ENCODE data around the gene SPAG6.
A peak's percentile ranks its signal among the peaks of the same experiment; 100 is the strongest.
"Not testable (repeated sequence)": the region's sequence is repeated elsewhere in the genome, so short reads cannot be mapped to it uniquely, and the experiment has no call there.

The SPAG6 gene

DNA sequence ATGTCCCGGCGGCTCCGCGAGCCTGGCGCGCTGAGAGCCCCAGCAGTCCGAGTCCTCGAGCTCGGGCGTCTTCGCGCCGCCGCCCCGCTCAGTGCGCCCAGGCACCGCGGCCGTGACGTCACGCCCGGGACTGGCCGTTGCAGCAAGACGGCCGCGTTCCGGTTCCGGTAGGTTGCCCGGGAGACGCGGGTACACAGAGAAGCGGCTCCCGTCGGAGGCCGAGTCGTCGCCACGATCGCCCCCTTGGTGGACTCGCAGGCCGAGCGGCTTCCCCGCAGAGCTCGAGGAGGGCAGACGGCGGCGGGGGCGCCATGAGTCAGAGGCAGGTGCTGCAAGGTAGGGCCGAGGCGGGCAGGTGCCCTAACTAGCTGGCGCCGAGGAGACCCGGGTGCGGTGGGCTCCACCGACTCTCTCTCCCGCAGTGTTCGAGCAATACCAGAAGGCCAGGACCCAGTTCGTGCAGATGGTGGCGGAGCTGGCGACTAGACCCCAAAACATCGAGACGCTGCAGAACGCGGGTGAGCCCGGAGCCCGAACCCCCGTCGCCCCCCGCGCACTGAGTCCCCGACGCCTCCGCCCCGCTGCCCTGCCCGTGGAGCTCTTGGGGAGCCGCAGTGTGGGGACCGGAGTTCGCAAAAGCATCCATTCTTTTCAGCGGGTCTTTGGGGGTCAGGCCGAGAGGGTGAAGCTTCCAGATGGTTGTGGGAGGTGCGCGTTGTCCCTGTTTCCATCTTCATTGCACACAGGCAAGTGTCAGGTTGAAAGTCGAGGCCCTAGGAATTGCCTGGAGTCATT is at the start of gene SPAG6:
TSS of gene SPAG6 (plus strand) at position 196 of the 795 bp plus-strand sequence. CDS start at position 312, 116 bp downstream.
- Mint-ChIP-seq H3K9me3 (peaks cover 11% of the 10 kb centered on the region), H3K36me3 (ENCODE audit: low read depth) (no peaks in the 10 kb centered on the region), H3K4me3 (peak within 1 kb of the TSS; percentile 53), H3K4me1 (ENCODE audit: low read depth) (peaks cover 14% of the 10 kb centered on the region), H3K27ac (peak within 1 kb of the TSS; percentile 75), H3K27me3 (peaks cover 66% of the 10 kb centered on the region)
- DNase-seq: peak; percentile 65

DNA sequence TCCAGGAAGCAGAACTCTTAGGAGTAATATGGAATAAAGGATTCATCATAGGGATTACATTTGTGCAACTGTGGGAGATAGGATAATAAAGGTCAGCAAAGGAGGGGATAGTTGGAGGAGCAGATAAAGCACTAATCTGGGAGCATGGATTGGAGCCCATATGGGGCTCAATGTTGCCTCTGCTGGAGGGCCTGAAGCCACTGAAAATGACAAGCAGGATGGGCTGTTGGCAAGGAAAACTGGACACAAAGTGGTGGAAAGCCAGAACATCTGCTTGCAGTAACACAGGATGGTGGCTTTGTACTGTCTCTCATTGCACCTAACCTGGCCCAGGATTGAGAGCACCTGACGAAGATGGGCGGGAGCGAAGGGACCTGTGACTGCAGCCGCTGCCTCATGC is 44.1 kb upstream of the SPAG6 start:
- Mint-ChIP-seq H3K4me1 (ENCODE audit: low read depth) (no peaks in the 10 kb centered on the region), H3K27ac (no peak overlapping the region), H3K9me3 (no peaks in the 10 kb centered on the region), H3K27me3 (peaks cover 9% of the 10 kb centered on the region), H3K4me3 (no peak overlapping the region), H3K36me3 (ENCODE audit: low read depth) (no peaks in the 10 kb centered on the region)
- DNase-seq: no peak

DNA sequence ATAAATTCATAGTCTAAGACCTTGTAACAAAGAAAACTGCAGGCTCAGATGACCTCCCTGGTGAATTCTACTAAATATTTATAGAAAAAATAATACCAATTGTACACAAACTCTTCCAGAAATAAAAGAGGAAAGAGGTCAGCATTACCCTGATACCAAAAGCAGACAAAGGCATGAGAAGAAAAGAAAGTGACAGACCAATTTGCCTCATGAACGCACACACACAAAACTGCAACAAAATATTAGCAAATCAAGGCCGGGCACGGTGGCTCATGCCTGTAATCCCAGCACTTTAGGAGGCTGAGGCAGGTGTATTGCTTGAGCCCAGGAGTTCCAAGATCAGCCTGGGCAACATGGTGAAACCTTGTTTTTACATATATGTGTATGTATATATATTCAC is 41.8 kb upstream of the SPAG6 start:
- no peak overlapping the region for H3K27ac Mint-ChIP-seq
- peaks cover 14% of the 10 kb centered on the region for H3K27me3 Mint-ChIP-seq
- DNase-seq: no peak
- H3K4me3 Mint-ChIP-seq: no peak overlapping the region
- no peaks in the 10 kb centered on the region for H3K9me3 Mint-ChIP-seq
- H3K36me3 Mint-ChIP-seq (ENCODE audit: low read depth): no peaks in the 10 kb centered on the region
- H3K4me1 Mint-ChIP-seq (ENCODE audit: low read depth): peaks cover 9% of the 10 kb centered on the region

GRCh38 chr10:22305721-22306120 is 39.6 kb upstream of the SPAG6 start:
- no peaks in the 10 kb centered on the region for H3K9me3 Mint-ChIP-seq
- H3K4me1 Mint-ChIP-seq (ENCODE audit: low read depth): peaks cover 15% of the 10 kb centered on the region
- peaks cover 12% of the 10 kb centered on the region for H3K27me3 Mint-ChIP-seq
- no peaks in the 10 kb centered on the region for H3K36me3 Mint-ChIP-seq (ENCODE audit: low read depth)
- no peak for DNase-seq
- no peak overlapping the region for H3K27ac Mint-ChIP-seq
- H3K4me3 Mint-ChIP-seq: no peak overlapping the region

DNA sequence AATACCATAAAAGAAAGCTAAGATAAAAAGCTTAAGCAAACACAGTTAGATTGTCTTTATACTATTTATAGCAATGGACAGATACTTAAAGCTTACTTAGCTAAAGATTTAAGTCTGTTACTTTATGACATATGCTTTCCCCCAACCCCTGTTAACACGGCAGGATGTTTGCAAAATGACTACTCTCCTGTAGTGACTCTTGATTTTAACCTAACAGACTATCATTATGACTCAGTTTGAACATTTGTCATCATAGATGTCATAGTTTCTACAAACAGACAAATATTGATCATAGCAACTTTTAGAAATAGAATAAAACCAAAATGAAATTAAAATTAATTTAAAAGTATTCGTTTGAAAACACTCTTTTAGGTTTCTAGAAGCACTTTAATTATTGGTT is 36.9 kb upstream of the SPAG6 start:
- Mint-ChIP-seq H3K4me3 (no peak overlapping the region), H3K27ac (no peak overlapping the region), H3K4me1 (ENCODE audit: low read depth) (peaks cover 15% of the 10 kb centered on the region), H3K36me3 (ENCODE audit: low read depth) (no peaks in the 10 kb centered on the region), H3K9me3 (no peaks in the 10 kb centered on the region), H3K27me3 (peaks cover 18% of the 10 kb centered on the region)
- no peak for DNase-seq

DNA sequence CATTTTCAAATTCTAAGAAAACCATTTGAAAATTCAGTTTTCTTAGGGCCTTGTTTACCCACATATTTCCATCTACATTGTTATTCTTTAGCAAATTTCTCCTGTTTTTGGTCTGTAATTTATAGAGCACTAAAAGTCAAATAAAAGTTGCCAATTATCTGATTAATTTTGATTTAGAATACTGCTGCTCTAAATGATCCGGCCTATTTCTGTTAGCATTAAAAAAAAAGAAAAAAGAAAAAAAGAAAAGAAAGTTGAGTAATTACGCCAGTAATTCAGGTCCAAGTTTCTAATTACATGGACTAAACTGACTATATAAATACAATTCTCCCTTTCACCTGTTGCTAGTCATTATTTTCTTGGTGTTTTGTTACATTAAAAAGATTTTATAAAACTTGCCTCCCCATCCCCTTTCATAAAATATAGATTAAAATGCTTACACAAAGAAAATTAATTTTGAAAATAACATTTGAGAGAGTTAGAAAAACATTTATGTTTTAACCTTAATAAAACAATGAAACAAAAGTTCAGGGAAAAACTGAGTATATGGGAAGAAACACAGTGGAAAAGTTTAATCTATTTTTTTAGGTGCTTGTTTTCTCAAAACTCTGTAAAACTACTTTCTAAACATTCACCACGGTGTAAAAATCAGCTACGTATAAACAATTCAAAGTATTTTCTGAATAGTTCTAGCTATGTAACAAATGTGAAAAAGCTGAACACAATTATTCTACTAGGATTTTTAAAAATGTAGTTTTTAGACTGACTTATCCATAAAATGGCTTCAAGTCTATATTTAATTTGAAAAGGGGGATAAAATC is 35.9 kb upstream of the SPAG6 start:
- H3K27me3 Mint-ChIP-seq: peaks cover 18% of the 10 kb centered on the region
- H3K36me3 Mint-ChIP-seq (ENCODE audit: low read depth): no peaks in the 10 kb centered on the region
- no peak overlapping the region for H3K4me3 Mint-ChIP-seq
- H3K9me3 Mint-ChIP-seq: no peaks in the 10 kb centered on the region
- DNase-seq: no peak
- H3K4me1 Mint-ChIP-seq (ENCODE audit: low read depth): peaks cover 15% of the 10 kb centered on the region
- H3K27ac Mint-ChIP-seq: no peak overlapping the region

DNA sequence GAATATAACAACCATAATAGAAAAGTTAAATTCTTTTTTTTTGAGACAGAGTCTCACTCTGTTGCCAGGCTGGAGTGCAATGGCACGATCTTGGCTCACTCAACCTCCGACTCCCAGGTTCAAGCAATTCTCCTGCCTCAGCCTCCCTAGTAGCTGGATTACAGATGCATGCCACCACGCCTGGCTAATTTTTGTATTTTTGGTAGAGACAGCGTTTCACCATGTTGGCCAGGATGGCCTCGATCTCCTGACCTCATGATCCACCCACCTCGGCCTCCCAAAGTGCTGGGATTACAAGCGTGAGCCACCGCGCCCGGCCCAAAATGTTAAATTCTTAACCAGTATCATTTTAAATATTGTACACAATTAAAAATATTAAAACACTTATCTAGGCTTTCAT is 35.3 kb upstream of the SPAG6 start:
- DNase-seq; H3K27ac Mint-ChIP-seq; H3K9me3 Mint-ChIP-seq; H3K36me3 Mint-ChIP-seq (ENCODE audit: low read depth); H3K4me3 Mint-ChIP-seq: not testable (repeated sequence)
- H3K27me3 Mint-ChIP-seq: peaks cover 21% of the 10 kb centered on the region
- peaks cover 19% of the 10 kb centered on the region for H3K4me1 Mint-ChIP-seq (ENCODE audit: low read depth)

GRCh38 chr10:22310928-22311327 is 34.4 kb upstream of the SPAG6 start:
- no peak overlapping the region for H3K27ac Mint-ChIP-seq
- no peaks in the 10 kb centered on the region for H3K9me3 Mint-ChIP-seq
- no peak overlapping the region for H3K4me3 Mint-ChIP-seq
- DNase-seq: no peak
- peaks cover 26% of the 10 kb centered on the region for H3K27me3 Mint-ChIP-seq
- H3K4me1 Mint-ChIP-seq (ENCODE audit: low read depth): peaks cover 28% of the 10 kb centered on the region
- H3K36me3 Mint-ChIP-seq (ENCODE audit: low read depth): peaks cover 3% of the 10 kb centered on the region

- DNase-seq: no peak
- peaks cover 38% of the 10 kb centered on the region for H3K4me1 Mint-ChIP-seq (ENCODE audit: low read depth)
- peaks cover 18% of the 10 kb centered on the region for H3K36me3 Mint-ChIP-seq (ENCODE audit: low read depth)
- H3K9me3 Mint-ChIP-seq: no peaks in the 10 kb centered on the region
- H3K4me3 Mint-ChIP-seq: peak overlapping the region; percentile 88
- H3K27ac Mint-ChIP-seq: peak overlapping the region; percentile 88
- H3K27me3 Mint-ChIP-seq: peaks cover 20% of the 10 kb centered on the region
Observed at GRCh38 chr10:22314852-22315251, 30.4 kb upstream of the SPAG6 start.

- peaks cover 21% of the 10 kb centered on the region for H3K36me3 Mint-ChIP-seq (ENCODE audit: low read depth)
- H3K4me3 Mint-ChIP-seq: peak overlapping the region; percentile 88
- no peaks in the 10 kb centered on the region for H3K9me3 Mint-ChIP-seq
- H3K27me3 Mint-ChIP-seq: peaks cover 23% of the 10 kb centered on the region
- H3K27ac Mint-ChIP-seq: peak overlapping the region; percentile 88
- H3K4me1 Mint-ChIP-seq (ENCODE audit: low read depth): peaks cover 42% of the 10 kb centered on the region
- DNase-seq: no peak
Observed at GRCh38 chr10:22315455-22316285, 29.6 kb upstream of the SPAG6 start.

DNA sequence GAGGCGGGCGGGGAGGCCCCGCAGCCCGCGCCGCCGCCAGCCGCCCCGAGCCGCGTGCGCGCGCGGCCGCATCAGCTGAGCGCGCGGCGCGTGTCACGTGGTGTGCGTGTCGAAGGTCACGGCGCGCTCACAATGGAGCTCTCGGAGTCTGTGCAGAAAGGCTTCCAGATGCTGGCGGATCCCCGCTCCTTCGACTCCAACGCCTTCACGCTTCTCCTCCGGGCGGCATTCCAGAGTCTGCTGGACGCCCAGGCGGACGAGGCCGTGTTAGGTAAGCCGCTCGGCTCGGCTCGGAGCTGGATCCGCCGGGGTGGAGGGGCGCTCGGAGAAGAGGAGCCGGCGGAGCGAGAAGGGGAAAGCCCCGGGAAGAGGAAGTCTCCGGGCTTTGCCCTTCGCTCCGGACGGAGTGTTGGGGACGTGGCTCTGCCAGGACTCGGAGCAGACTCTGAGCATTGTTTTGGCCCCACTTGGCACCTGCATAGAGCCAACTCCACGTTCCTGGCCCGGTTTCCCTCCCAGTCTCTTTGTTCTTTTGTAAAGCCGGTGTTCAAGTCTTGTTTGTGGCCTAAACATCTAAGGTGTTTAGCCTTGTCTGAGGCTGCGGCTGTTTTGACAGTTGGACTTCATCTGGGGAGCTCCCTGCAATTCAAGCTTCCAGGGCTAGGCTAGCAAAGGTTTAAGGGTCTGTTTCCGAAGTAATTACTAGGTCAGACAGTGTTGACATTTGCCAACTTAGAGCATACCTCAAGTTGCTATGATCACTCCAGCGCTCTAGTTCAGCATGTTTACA is 28.8 kb upstream of the SPAG6 start, which contains the start of gene COMMD3:
TSS of gene COMMD3 (plus strand) at position 103 of the 790 bp plus-strand sequence. CDS start at position 133, 30 bp downstream.
- peak within 1 kb of the TSS; percentile 93 for H3K27ac Mint-ChIP-seq

GRCh38 chr10:22317076-22317370 is 28.3 kb upstream of the SPAG6 start:
- Mint-ChIP-seq H3K36me3 (ENCODE audit: low read depth) (peaks cover 25% of the 10 kb centered on the region), H3K9me3 (no peaks in the 10 kb centered on the region), H3K27me3 (peaks cover 18% of the 10 kb centered on the region), H3K27ac (peak overlapping the region; percentile 93), H3K4me3 (peak overlapping the region; percentile 93), H3K4me1 (ENCODE audit: low read depth) (peaks cover 42% of the 10 kb centered on the region)
- no peak for DNase-seq

More for the DNA sequence above, 28.8 kb upstream of the SPAG6 start, which contains the start of gene COMMD3:
- Mint-ChIP-seq H3K27me3 (peaks cover 17% of the 10 kb centered on the region), H3K36me3 (ENCODE audit: low read depth) (peaks cover 23% of the 10 kb centered on the region), H3K4me1 (ENCODE audit: low read depth) (peaks cover 42% of the 10 kb centered on the region), H3K4me3 (peak within 1 kb of the TSS; percentile 93), H3K9me3 (no peaks in the 10 kb centered on the region)
- peak; percentile 87 for DNase-seq

DNA sequence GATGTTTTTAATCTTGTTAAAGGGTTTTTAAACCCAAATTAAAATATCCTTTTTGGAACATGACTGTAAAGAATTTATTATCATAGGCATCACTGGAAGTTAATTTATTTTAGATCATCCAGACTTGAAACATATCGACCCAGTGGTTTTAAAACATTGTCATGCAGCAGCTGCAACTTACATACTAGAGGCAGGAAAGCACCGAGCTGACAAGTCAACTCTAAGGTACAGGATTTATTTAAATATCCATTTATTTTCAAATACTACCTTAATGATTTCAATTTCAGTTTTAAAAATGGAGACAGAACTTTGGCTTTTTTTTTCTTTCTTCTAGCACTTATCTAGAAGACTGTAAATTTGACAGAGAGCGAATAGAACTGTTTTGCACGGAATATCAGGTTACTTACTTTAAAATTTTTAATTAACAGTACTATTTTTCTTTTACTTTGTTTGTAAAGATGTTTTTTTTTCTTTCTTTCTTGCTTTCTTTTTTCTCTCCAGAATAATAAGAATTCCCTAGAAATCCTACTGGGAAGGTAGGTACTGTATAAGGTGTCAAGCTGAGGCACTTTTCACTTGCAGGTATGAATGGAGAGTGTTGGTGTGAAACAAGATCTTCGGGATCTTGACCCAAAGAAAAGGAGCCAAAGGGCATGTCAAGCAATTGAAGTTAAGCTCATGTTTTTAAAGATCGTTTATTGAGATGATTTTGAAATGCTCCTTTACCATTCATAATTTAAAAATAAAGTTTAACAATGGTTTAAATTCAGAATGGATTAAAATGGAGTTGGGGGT is 27.3 kb upstream of the SPAG6 start:
- H3K36me3 Mint-ChIP-seq (ENCODE audit: low read depth): peaks cover 34% of the 10 kb centered on the region
- peaks cover 47% of the 10 kb centered on the region for H3K4me1 Mint-ChIP-seq (ENCODE audit: low read depth)
- no peak for DNase-seq
- H3K4me3 Mint-ChIP-seq: peak overlapping the region; percentile 93
- H3K9me3 Mint-ChIP-seq: no peaks in the 10 kb centered on the region
- peaks cover 27% of the 10 kb centered on the region for H3K27me3 Mint-ChIP-seq
- peak overlapping the region; percentile 93 for H3K27ac Mint-ChIP-seq
